GM19395 (cell line): ENCODE measurements around the gene GRM8.

Experiments used
- ATAC-seq: cut with Tn5 transposase; IDR thresholded peaks from one replicate; pipeline ENCODE4 v1.9.1; 2021; ENCODE audit warnings: mild to moderate bottlenecking, moderate library complexity; ENCODE audit not compliant: unreplicated experiment

GRM8 gene

DNA sequence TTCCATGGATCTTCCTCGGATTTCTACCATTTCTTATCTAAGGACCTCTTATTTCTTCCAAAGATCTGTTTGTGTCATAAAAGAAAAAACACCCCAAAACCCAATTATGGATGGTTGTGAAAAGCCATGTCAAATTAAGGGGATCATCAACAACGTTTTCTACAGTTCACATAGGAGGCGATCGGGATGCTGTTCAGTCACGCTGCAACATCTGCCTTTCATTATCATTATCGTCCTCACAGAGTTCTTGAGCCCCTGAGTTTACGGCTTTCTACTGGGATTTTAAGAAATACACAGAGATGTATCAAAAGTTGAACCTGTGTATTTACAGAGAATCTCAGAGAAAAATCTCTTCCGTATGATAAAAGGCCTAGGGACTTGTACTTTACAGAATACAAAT lies 101.4 kb downstream of the GRM8 start:
- ATAC-seq: no peak

DNA sequence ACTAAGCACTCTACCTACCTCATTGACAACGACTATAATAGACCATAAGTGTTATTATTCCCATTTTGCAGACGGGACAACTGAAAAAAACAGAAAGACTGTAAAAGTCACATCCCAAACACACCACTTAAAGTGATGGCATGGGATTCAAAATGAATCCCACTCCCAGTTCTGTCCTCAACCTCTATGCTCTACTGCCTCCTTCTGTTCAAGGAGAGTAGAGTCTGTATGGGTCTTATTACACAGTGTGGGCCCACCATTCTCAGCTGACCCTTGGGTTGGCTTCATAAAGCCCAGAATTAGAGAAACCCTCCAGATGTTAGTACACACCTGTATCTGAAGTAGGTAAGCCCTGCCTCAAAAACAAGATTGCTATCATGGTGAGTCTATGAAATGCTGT lies 102.2 kb downstream of the GRM8 start:
- no peak for ATAC-seq

DNA sequence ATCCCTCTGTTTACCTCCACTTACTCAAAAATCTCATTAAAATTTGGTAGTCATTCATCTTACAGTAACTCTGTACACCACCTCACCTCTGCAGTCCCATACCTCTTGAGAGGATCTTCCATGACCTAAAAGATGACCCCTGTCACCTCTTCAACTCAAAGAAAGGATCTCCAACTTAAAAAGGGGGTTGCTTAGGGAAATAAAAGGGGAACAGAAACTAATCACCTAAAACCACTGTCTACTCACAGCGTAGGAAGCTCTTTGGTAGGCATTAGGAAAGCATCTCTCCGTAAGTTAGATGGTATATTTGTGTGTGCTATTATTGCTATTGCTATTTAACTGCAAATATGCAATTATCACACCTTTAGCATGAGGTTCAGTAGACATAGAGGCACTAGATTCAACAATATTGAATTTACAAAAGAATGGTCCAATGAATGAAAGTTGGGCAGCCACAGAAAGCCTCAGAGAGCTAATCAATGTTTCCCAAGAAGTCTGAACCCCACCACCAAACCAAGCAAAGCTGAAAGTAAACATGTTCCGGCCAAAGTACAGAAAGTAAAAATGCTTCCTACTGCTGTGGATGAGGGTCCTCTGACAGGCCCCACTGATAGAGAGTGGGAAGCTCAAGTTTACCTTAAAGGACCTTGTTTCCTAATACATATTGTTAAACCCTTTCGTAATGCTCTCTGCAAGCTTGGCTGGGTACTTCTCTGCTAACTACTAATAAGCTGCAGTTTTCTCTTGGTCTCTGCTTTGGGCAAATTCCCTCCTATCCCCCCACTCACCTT lies 105.8 kb downstream of the GRM8 start:
- no peak for ATAC-seq

DNA sequence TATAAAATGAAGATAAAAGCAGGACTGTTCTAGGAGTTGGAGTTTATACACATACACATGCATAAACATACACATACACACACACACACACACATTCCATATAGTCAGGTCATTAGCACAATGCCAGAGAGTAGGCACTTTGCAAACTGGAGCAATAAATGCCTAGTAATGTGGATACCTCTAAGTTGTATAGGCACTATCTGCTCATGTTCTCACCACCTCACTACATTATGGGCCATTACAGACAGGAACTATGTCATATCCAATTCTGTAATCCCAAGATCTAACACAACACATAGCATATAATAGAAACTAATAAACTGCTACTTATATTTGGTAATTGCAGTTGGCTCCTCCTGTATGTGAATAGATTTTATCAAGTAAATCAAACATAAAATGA lies 115.6 kb downstream of the GRM8 start:
- no peak for ATAC-seq

DNA sequence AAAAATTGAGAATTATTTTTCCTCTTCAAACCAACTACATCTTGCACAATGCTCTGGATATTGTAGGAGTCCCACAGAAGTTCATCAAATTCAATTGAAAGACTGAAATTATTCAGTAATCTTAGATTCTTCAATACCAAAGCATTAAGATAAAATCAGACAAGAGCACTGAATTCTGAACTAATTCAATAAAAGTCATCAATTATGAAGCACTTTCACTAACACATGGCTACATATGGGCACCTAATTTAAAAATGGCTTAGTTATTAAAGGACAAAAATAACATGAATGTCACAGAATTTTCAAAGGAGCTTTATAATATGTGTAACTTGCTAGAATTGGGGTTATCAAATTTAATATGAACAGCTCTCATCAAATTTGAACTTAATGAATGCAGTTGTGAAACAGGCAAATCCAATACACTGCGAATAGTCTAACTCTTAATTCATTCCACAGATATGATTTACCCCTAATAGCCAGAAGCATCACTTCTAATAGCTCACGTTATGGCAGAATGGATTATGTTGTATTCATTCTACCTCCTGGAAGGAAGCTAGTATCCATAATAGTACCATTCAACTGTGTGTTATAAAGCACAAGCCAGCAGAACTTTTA lies 116.8 kb downstream of the GRM8 start:
- no peak for ATAC-seq

DNA sequence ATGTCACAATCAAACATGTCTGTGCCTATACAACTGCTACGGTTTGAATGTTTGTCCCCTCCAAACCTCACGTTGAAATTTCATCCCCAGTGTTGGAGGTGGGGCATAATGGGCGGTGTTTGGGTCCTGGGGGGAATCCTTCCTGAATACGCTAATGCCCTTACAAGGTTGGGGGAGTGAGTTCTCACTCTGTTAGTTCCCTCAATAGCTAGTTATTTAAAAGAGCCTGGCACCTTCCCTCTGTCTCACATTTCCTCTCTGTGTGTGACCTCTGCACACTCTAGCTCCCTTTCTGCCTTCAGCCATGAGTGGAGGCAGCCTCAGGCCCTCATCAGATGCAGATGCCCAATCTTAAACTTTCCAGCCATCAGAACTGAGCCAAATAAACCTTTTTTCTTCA lies 129.5 kb downstream of the GRM8 start:
- no peak for ATAC-seq

DNA sequence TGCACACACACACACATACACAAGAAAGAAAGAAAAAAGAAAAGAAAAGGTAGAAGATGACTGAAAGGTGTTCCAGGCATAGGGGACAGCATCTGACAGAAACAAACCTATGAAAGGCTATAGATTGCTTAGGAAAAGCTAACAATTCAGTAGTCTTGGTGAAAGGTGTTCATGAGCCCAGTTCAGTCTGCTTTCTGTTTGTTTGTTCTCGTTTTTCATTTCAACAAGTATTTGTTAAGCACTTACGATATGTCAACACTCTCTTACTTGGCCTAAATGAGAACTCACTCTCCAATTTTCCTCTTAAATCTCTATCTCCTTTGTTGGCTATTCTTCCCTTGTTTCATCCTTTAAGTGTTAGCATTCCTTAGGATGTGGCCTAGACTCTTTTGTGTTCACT lies 133.2 kb downstream of the GRM8 start:
- ATAC-seq: no peak

DNA sequence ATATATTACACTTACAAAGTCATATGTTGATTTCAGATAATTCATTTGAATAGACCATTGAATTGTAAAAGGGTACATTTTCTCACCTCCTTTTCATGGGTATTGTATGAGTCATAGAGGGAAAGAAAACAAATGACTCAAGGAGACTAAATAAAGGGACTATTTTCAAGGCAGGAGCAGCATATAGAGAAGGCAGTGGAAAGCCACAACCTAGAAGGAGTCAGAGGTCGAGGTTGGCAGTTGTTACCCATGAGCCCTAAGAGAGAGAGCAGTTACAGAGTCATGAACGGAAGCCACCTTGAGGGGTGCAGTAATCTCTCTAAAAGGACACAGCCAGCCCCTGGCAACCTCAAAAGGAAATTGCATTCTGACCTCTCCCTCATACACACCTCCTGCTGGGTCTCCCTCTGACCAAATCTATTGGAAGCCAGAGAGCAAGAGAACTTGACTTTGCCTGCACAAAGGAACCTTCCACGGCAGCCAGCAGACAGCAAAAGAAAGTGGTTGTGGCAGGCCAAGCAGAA lies 137.9 kb downstream of the GRM8 start:
- no peak for ATAC-seq

DNA sequence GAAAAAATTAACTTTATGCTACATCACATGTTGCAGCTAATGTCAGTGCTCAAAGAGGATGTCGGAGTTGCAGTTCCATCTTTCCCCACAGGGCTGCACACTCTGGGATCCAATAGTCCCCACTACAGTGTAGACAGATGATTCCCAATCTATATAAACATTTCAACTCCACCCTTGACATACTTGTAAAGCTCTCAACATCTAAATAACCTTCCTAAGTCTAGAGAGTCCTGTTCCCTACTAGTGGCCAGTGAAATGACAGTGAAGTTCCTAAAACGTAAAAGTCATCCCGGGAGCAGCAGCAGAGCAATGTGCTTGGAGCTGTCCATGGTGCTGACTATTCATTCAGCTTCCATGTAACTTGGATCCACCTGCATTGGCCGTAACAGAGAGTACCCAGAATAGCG lies 145.1 kb downstream of the GRM8 start:
- ATAC-seq: peak; percentile 93

DNA sequence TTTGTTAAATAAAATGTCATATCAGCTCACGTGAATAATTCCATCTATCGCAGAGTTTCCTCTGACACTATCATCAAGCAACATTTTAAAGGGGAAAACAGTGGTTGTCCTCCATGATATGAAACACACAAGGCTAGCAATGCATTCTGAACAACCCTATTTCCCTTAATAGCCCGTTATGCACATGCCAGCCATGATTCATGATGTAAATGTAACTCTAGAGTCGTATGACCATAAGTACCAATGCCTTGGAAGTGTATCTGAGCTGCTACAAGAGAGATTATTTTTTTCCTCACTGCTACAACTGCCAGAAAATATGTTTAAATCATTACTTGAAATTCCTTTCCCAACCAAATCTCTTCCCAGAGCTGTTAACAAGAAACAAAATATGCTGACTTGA lies 159.4 kb downstream of the GRM8 start:
- ATAC-seq: no peak

DNA sequence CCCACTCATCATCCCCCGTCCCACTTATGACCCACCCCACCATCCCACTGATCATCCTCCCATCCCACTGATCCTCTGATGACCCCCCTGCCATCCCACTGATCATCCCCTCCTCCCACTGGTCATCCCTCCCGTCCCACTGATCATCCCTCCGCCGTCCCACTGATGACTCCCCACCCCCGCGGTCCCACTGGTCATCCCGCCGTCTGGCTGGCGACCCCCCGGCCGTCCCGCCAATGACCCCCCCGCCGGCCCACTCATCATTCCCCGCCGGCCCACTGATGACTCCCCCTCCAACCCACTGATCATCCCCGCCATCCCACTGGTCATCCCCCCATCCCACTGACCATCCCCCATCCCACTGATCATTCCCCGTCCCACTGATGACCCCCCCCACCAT lies 161.1 kb downstream of the GRM8 start:
- ATAC-seq: no peak

DNA sequence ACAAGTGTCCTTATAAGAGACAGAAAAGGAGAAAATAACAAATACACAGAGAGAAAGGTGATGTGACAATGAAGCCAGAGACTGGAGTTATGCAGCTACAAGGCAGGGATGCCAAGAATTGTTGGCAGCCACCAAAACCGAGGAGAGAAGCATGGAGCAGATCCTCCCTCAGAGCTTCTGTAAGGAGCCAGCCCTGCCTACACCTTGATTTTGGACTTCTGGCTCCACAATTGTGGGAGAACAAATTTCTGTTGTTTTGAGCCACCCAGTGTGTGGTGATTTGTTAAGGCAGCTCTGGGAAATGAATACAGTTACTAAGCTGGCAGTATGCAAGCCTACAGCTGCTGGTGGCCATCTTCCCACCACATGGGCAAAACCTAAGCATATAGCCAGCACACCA lies 163.6 kb downstream of the GRM8 start:
- no peak for ATAC-seq

DNA sequence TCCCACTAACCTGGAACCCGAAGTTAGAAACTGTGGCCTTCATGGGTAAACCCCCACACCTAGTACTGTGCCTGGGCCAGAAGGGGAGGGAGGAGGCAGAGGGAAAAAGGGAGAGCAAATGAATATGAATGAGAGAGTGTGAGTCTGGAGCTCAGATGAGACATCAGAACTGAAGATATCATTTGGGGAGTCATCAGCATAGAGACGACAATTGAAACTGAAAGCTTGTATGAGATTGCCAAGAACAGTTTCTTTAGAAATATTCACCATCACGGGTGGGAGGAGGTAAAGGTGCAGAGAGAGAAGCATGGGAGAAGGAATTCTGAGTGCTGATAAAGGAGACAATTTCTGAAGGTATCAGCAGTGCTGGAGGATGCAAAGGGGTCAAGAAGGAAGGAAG lies 171.2 kb downstream of the GRM8 start:
- ATAC-seq: no peak

DNA sequence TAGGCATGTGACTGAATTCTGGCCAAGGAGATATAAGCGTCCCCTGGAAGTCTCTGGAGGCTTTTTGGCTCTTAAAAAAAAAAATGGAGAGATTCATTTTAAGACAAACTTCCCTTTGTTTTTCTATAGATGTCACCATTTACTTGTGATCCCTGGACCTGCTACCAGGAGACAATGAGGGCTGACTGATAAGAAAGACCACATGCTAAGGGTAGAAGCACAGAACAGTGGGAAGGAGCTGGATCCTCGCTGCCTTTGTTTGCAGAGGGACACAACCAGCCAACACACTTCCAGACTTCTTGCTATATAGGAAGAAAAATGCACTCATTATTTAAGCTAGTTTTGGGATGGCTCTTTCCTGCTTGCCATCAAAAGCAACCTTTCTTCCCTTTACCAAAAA lies 172.2 kb downstream of the GRM8 start:
- ATAC-seq: no peak

DNA sequence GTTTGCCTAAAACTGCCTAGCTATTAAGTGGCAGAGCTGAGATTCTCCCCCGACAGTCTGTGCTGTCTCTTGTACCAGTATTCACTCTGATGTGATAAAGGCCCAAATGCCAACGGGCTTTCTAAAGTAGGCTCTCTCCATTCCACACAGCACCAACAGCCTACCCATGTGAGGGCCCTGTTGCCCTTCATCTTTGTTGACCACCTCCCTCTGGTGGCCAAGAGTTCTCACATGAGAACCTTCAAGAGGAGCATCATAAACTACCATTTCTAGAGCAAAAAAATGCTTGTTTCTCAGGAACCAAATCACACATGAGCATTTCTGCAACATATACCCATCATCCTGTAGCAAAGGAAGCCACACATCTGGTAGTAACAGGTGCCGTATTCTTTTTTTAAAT lies 185.8 kb downstream of the GRM8 start:
- ATAC-seq: no peak

DNA sequence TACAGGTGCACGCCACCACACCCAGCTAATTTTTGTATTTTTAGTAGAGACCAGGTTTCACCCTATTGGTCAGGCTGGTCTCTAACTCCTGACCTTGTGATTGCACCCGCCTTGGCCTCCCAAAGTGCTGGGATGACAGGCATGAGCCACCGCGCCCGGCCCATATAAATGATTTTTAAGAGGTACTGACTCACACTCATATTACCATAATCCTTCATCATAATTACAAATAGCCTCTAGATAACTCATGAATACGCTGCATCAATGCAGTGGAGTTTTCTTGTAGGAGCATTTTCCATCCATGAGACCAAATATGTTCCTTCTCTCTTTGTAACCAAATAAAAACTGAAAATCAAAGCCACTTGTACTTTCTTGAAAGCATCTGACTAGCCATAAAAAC lies 193.3 kb downstream of the GRM8 start:
- ATAC-seq: no peak

DNA sequence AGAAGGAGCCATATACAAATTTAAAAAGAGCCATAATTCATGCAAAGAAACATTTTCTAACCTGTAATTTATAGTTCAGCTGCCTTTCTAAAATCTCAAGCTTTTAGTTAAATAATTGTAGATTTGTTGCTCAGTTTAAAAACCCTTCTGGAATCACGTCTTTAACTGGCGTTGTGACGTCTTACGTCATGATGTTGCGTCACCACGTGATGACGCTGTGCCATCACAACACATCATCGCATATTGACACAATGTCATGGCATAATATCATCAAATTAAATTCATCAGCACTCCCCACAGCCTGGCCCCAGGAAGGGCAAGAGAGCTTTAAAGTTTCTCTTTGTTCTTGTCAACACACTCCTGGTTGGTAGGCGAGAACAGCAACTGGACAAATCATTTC lies 194.8 kb downstream of the GRM8 start:
- no peak for ATAC-seq

DNA sequence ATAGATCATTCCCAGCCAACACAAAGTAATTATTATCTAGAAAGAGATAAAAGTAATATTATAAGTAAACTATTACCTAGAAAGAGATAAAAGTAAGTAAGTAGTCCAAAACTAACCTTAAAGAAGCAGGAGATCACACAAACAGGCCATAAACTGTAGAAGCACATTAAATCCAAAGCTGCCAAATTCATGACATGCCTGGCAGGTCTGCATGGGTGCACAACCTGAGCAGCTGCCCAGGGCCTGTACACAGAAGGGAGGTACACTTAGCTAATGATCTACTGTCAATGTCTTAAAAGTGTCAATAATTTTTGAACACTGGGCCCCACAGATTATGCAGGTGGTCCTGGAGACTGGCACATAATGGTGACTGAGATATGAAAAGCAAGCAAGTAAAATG lies 196.5 kb downstream of the GRM8 start:
- ATAC-seq: no peak

DNA sequence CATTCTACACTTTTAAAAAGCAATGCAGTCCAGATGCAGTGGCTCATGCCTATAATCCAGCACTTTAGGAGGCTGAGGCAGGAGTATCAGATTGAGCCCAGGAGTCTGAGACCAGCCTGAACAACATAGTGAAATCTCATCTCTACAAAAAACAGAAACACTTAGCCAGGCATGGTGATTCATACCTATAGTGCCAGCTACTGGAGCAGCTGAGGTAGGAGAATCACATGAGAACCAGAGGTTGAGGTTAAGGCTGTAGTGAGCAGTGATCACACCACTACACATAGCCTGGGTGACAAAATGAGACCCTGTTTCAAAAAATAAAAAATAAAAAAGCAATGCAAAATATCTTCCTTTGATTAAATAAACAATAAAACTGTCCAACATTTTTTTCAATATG lies 205.2 kb downstream of the GRM8 start:
- ATAC-seq: no peak

DNA sequence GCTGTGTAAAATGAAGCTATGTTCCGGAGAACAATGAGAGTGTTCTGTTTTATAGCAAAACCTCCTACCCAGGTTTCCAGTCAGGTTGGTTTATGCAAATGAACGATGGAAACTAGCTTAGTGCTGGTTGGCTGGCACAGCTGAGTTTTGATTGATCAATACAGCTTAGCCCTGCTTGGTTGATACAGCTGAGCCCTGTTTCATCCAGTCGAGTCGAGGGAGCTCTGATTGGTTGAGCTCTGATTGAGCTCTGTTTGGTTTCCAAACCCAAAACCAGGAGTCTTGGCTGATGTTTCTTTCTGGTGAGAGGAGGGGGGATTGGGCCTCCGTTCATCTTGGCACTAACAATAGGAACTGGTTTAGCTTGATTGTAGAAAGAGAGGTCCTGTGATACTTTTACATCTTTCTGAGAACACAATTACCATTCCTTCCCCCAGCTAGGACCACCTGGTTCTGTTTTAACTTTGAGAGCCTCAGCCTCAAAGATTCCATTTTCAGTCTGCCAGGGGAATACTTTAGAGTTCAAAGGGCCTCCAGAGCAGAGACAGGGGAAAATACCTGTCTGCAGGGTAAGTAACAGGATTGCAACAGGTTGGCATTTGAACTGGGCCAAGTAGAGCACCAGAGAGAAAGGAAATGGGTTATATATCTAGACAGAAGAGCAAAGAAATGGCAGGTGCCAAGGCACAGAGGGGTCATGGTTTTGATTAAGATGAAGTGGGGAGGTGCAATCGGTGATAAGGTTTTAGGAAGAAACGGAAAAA lies 210.9 kb downstream of the GRM8 start:
- ATAC-seq: no peak

DNA sequence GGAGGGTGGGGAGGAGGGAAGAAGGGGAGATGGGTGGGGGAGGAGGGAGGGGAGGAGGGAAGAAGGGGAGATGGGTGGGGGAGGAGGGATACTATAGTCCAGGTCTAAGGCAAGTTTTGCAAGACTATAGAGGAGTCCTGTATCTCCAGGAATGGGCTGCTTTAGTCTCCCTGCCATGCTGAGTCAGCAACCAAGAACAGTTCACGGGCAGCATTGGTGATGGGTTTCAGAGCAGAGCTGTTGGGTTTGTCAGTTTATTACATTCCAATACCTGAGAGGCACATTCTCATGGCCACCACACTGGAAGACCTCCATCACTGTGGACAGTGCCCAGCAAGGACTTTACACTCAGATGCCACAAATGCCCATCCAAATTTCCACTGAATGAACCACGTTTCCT lies 212.7 kb downstream of the GRM8 start:
- no peak for ATAC-seq

DNA sequence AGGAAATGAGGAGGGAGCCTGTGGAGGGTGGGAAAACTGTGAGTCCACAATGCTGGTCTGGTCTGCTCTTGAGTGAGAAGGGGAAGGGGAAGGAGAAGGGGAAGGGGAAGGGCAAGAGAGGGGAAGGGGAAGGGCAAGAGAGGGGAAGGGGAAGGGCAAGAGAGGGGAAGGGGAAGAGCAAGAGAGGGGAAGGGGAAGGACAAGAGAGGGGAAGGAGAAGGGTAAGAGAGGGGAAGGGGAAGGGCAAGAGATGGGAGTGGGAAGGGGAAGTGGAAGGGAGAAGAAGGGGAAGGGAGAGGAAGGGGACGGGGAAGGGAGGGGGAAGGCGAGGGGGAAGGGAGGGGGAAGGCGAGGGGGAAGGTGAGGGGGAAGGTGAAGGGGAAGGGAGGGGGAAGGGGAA lies 213.2 kb downstream of the GRM8 start:
- no peak for ATAC-seq
